CD14-positive monocyte (primary cell): ENCODE data around the gene VSX1. TPM values are rescaled to one million over a fixed set of nuclear protein-coding genes. Genes with fewer than 3 reads are reported as not detected.
A peak's percentile ranks its signal among the peaks of the same experiment; 100 is the strongest.

Source experiments
- DNase-seq, 3 donors: peaks; one replicate each; pipeline ENCODE4 v3.0.0-alpha.2; 2011 to 2022
- H2AFZ ChIP-seq: 2 replicates; pipeline ENCODE4 v1.6.0; 2012; ENCODE audit warnings: mild to moderate bottlenecking, low read depth, low read length, inconsistent platforms; ENCODE audit not compliant: insufficient read depth, poor library complexity, severe bottlenecking
- H3K27ac ChIP-seq, 2 donors: 1 replicate in 1 of 2; 2 replicates in 1 of 2; pipeline ENCODE4 v1.5.1; 2012 to 2013; ENCODE audit warnings: low read length in 2 of 2, control low read depth in 1 of 2, inconsistent platforms in 1 of 2, low read depth in 1 of 2, mild to moderate bottlenecking in 1 of 2
- H3K27me3 ChIP-seq, 2 donors: one replicate each; pipeline versions ENCODE4 v1.6.0 to v1.6.1; 2011 to 2013; ENCODE audit warnings: low read length in 2 of 2; ENCODE audit not compliant: control insufficient read depth in 2 of 2, insufficient read depth in 2 of 2
- H3K36me3 ChIP-seq, 2 donors: replicated peaks in 1 of 2; 1 replicate in 1 of 2; 2 replicates in 1 of 2; pipeline versions ENCODE4 v1.5.1 to v1.6.1; 2012 to 2013; ENCODE audit warnings: low read length in 2 of 2, control low read depth in 1 of 2, inconsistent platforms in 1 of 2, mild to moderate bottlenecking in 1 of 2; ENCODE audit not compliant: insufficient read depth in 2 of 2, control insufficient read depth in 1 of 2
- H3K4me1 ChIP-seq, 2 donors: 1 replicate in 1 of 2; 2 replicates in 1 of 2; pipeline versions ENCODE4 v1.5.1 to v1.6.1; 2012 to 2013; ENCODE audit warnings: low read length in 2 of 2, control low read depth in 1 of 2, inconsistent platforms in 1 of 2, mild to moderate bottlenecking in 1 of 2, moderate library complexity in 1 of 2; ENCODE audit not compliant: insufficient read depth in 2 of 2, control insufficient read depth in 1 of 2
- H3K4me2 ChIP-seq: replicated peaks from 2 replicates; pipeline ENCODE3; 2012; ENCODE audit warnings: low read length, moderate library complexity, mild to moderate bottlenecking; ENCODE audit not compliant: poor library complexity, severe bottlenecking; ENCODE audit errors: extremely low read depth
- H3K4me3 ChIP-seq, 3 experiments: fragments of 200-600 bp in 1 of 3; sonication (generic) in 1 of 3; replicated peaks in 1 of 3; 1 replicate in 2 of 3; 2 replicates in 1 of 3; pipeline ENCODE4 v1.5.1; 2011 to 2013; ENCODE audit warnings: low read length in 3 of 3, mild to moderate bottlenecking in 3 of 3, control low read depth in 2 of 3, low read depth in 2 of 3, inconsistent platforms in 1 of 3, moderate library complexity in 1 of 3
- H3K79me2 ChIP-seq: 2 replicates; pipeline ENCODE4 v1.6.0; 2012; ENCODE audit warnings: mild to moderate bottlenecking, control low read depth, inconsistent platforms, low read length, moderate library complexity; ENCODE audit not compliant: insufficient read depth
- H3K9ac ChIP-seq: 2 replicates; pipeline ENCODE4 v1.6.0; 2017; ENCODE audit warnings: low read length, mild to moderate bottlenecking; ENCODE audit not compliant: insufficient read depth, poor library complexity, severe bottlenecking
- H3K9me3 ChIP-seq, 2 donors: replicated peaks in 1 of 2; 1 replicate in 1 of 2; 2 replicates in 1 of 2; pipeline versions ENCODE4 v1.5.1 to v1.6.1; 2012 to 2013; ENCODE audit warnings: low read length in 2 of 2, control low read depth in 1 of 2; ENCODE audit not compliant: control insufficient read depth in 1 of 2, insufficient read depth in 1 of 2
- H4K20me1 ChIP-seq: 2 replicates; pipeline ENCODE4 v1.6.0; 2012; ENCODE audit warnings: mild to moderate bottlenecking, low read length, control low read depth, moderate library complexity; ENCODE audit not compliant: insufficient read depth
- H3K27ac Mint-ChIP-seq, 7 donors: one replicate each; pipeline ENCODE4 v1.8.0; 2020; ENCODE audit warnings: mild to moderate bottlenecking in 7 of 7, mixed read lengths in 7 of 7, moderate library complexity in 6 of 7, inconsistent platforms in 2 of 7
- H3K27me3 Mint-ChIP-seq, 3 donors: one replicate each; pipeline ENCODE4 v1.8.0; 2021 to 2022; ENCODE audit warnings: low read depth in 3 of 3, mild to moderate bottlenecking in 3 of 3, mixed read lengths in 3 of 3, moderate library complexity in 3 of 3, inconsistent platforms in 1 of 3
- H3K36me3 Mint-ChIP-seq, 2 donors: one replicate each; pipeline ENCODE4 v1.8.0; 2020; ENCODE audit warnings: mixed read lengths in 2 of 2, inconsistent platforms in 1 of 2, mild to moderate bottlenecking in 1 of 2
- H3K4me1 Mint-ChIP-seq: one replicate; pipeline ENCODE4 v1.8.0; 2020; ENCODE audit warnings: mild to moderate bottlenecking, mixed read lengths
- H3K4me3 Mint-ChIP-seq, 2 donors: one replicate each; pipeline ENCODE4 v1.8.0; 2020; ENCODE audit warnings: mild to moderate bottlenecking in 2 of 2, mixed read lengths in 2 of 2, moderate library complexity in 1 of 2
- H3K9me3 Mint-ChIP-seq, 7 donors: one replicate each; pipeline ENCODE4 v1.8.0; 2020 to 2022; ENCODE audit warnings: mixed read lengths in 7 of 7, mild to moderate bottlenecking in 6 of 7, moderate library complexity in 6 of 7, inconsistent platforms in 2 of 7
- WGBS: methylation state at CpG from one replicate; pipeline ENCODE4 v1.1.5; 2013; ENCODE audit warnings: missing lambda C conversion rate; ENCODE audit not compliant: insufficient coverage; 5-methylcytosine and 5-hydroxymethylcytosine counted together
- intact Hi-C, 2 donors: fragments of 100-400 bp; cut with micrococcal nuclease; formaldehyde crosslinking; loops; one replicate each; pipeline versions ENCODE4 v1.15.0 to v1.15.1; 2023
- polyA plus RNA-seq, 3 donors: library from polyadenylated mRNA; depleted of rRNA in 1 of 3; unstranded in 2 of 3; stranded (reverse) in 1 of 3; fragments of 300-500 nt in 2 of 3; fragments of >200 nt in 1 of 3; fragmentation: Illumina TruSeq in 2 of 3; gene quantifications; 1 replicate in 2 of 3; 2 replicates in 1 of 3; pipeline ENCODE4 v1.2.3, GENCODE V29; 2012 to 2021
- TF ChIP-seq, protein P1 (sequence below): fragments of 200-600 bp; IDR thresholded peaks from one replicate; pipeline ENCODE4 v1.8.0; 2022; ENCODE audit warnings: antibody characterized with exemption, mild to moderate bottlenecking

The VSX1 gene
- polyA plus RNA-seq, 3 donors, result not detected

DNA sequence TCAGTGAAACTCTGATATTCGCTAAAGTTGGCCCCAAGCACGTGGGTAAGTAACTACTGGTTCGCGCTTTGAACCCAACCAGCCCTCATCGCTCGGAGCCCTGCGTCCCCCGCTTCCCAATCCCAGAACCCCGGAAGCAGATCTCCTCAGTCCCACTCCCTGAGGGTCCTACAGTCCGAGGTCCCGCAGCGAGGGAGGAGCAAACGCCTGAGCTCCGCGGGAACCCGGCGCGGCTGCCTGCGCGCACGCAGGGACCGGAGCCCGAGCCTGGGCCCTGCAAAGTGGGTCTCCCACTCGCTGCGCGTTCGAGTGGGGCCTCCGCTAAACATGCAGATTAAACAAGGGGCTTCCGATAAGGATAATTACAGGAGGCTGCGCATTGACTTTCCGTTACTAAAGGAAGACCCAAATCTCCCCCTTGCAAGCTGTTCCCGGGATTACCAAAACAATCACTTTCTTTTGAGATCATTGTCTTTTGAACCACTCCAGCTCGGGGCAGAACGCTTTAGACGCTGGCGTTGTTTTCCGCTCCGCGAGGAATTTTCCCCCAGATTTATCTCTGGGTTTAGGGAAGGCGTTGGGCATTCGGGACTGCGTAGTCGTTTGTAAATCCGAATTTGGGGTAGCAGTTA is 1.3 kb upstream of the VSX1 start:
- intact Hi-C loops, result no loop called here
- TF ChIP-seq, protein P1, sequence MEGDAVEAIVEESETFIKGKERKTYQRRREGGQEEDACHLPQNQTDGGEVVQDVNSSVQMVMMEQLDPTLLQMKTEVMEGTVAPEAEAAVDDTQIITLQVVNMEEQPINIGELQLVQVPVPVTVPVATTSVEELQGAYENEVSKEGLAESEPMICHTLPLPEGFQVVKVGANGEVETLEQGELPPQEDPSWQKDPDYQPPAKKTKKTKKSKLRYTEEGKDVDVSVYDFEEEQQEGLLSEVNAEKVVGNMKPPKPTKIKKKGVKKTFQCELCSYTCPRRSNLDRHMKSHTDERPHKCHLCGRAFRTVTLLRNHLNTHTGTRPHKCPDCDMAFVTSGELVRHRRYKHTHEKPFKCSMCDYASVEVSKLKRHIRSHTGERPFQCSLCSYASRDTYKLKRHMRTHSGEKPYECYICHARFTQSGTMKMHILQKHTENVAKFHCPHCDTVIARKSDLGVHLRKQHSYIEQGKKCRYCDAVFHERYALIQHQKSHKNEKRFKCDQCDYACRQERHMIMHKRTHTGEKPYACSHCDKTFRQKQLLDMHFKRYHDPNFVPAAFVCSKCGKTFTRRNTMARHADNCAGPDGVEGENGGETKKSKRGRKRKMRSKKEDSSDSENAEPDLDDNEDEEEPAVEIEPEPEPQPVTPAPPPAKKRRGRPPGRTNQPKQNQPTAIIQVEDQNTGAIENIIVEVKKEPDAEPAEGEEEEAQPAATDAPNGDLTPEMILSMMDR, result no peak
- DNase-seq, result no peak
- Mint-ChIP-seq H3K36me3 (peaks cover 0 to 4% of the 10 kb centered on the region in 2 donors), H3K27ac (no peak overlapping the region), H3K27me3 (peaks cover 76 to 84% (median 78%) of the 10 kb centered on the region in 3 donors), H3K4me1 (peaks cover 19% of the 10 kb centered on the region), H3K4me3 (peak overlapping the region; percentile 45 to 82), H3K9me3 (peaks cover 0 to 21% (median 6%) of the 10 kb centered on the region in 7 donors)
- peaks cover 0 to 18% of the 10 kb centered on the region in 2 donors for H3K9me3 ChIP-seq
- no peak overlapping the region for H3K4me2 ChIP-seq
- no peaks in the 10 kb centered on the region for H3K79me2 ChIP-seq
- H3K4me3 ChIP-seq, result no peak overlapping the region
- H2AFZ ChIP-seq, result no peak overlapping the region
- H3K9ac ChIP-seq, result no peak overlapping the region
- H4K20me1 ChIP-seq, result no peaks in the 10 kb centered on the region
- no peaks in the 10 kb centered on the region for H3K36me3 ChIP-seq
- no peak overlapping the region for H3K27ac ChIP-seq
- peaks cover 68 to 82% of the 10 kb centered on the region in 2 donors for H3K27me3 ChIP-seq
- H3K4me1 ChIP-seq, result no peaks in the 10 kb centered on the region
- 3% methylated on average over 36 of the region's 44 CpGs for WGBS

DNA sequence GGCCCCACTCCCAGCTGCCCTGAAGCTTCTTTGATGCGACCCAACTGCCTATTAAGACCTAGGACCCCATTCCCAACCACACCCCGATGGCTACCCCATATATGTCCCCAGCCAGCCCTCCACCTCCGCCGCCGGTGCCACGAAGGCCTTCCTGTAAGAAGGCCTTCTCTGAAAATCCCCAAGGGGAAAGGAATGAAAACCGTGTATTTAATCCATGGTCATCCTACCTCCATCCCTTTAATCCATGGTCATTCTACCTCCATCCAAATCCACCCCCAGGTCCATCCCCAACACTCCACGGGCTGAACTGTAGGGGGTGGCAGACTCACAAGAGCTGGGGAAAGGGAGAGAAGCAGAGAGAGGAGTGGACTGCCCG is 545 bp upstream of the VSX1 start:
- Mint-ChIP-seq H3K4me3 (peak overlapping the region in 1 of 2 donors; percentile 82), H3K4me1 (peaks cover 26% of the 10 kb centered on the region), H3K27me3 (peaks cover 83 to 92% (median 86%) of the 10 kb centered on the region in 3 donors), H3K36me3 (peaks cover 0 to 4% of the 10 kb centered on the region in 2 donors), H3K27ac (no peak overlapping the region), H3K9me3 (peaks cover 0 to 21% (median 6%) of the 10 kb centered on the region in 7 donors)
- WGBS, result 20% methylated on average over 7 of the region's 9 CpGs
- Histone ChIP-seq H3K4me3 (no peak overlapping the region), H3K27ac (no peak overlapping the region), H2AFZ (no peak overlapping the region), H3K36me3 (no peaks in the 10 kb centered on the region), H3K79me2 (no peaks in the 10 kb centered on the region), H3K4me2 (no peak overlapping the region), H3K9ac (no peak overlapping the region), H3K27me3 (peaks cover 73 to 89% of the 10 kb centered on the region in 2 donors), H4K20me1 (no peaks in the 10 kb centered on the region), H3K9me3 (peaks cover 0 to 18% of the 10 kb centered on the region in 2 donors), H3K4me1 (peaks cover 6 to 7% of the 10 kb centered on the region in 2 donors)
- TF ChIP-seq, protein P1, result no peak
- intact Hi-C loops, result no loop called here
- no peak for DNase-seq
